Transverse colon (tissue), 3 donors: Measurements from ENCODE around the gene ZNF189.

Source experiments
- CTCF ChIP-seq, 5 experiments: fragments of 200-600 bp in 3 of 5; fragments of 450-650 bp in 2 of 5; sonication (generic) in 3 of 5; IDR thresholded peaks; 1 replicate in 2 of 5; 2 replicates in 3 of 5; pipeline ENCODE4 v1.5.1; 2016 to 2017; ENCODE audit warnings: antibody characterized with exemption in 5 of 5, inconsistent platforms in 3 of 5, mild to moderate bottlenecking in 2 of 5, moderate library complexity in 1 of 5
- EP300 ChIP-seq: sonication (generic); formaldehyde crosslinking; IDR thresholded peaks from one replicate; pipeline ENCODE4 v1.6.1; 2017; ENCODE audit warnings: antibody characterized with exemption, low read depth
- POLR2A ChIP-seq: fragments of 450-650 bp; IDR thresholded peaks from one replicate; pipeline ENCODE4 v1.6.1; 2016; ENCODE audit warnings: antibody characterized with exemption, mild to moderate bottlenecking, moderate library complexity

GRCh38 chr9:101442318-101442717 lies 43.7 kb downstream of the ZNF189 start:
- TF ChIP-seq POLR2A (no peak), CTCF (IDR thresholded peaks at IDR 0.05) (no peak), EP300 (no peak)
